Suppressor macrophage treated with lipopolysaccharide for 1 hour (primary cell): ENCODE measurements around the gene UBE2D2.

ENCODE experiments used
- DNase-seq, 3 donors: peaks; one replicate each; pipeline ENCODE4 v3.0.0-alpha.2; 2020 to 2022

UBE2D2 gene

GRCh38 chr5:139660923-139661814 is 100.0 kb downstream of the UBE2D2 start:
- peak; percentile 93 to 96 (median 94) for DNase-seq

- DNase-seq = no peak
Measured at GRCh38 chr5:139662617-139663016, 101.5 kb downstream of the UBE2D2 start.

GRCh38 chr5:139663207-139664085 is 102.3 kb downstream of the UBE2D2 start:
- no peak for DNase-seq

- peak; percentile 97 to 99 (median 98) for DNase-seq
Measured at GRCh38 chr5:139664086-139664693, 103.1 kb downstream of the UBE2D2 start.

- no peak for DNase-seq
Measured at GRCh38 chr5:139664727-139665351, 103.7 kb downstream of the UBE2D2 start.

- DNase-seq = no peak
Measured at GRCh38 chr5:139665626-139666025, 104.5 kb downstream of the UBE2D2 start.

GRCh38 chr5:139666551-139666950 is 105.4 kb downstream of the UBE2D2 start:
- no peak for DNase-seq

GRCh38 chr5:139667001-139667729 is 106.0 kb downstream of the UBE2D2 start:
- peak in 1 of 3 donors; percentile 30 for DNase-seq

- no peak for DNase-seq
Measured at GRCh38 chr5:139667730-139668063, 106.6 kb downstream of the UBE2D2 start.

- DNase-seq = peak; percentile 74 to 85 (median 80)
Measured at GRCh38 chr5:139668064-139668880, 107.1 kb downstream of the UBE2D2 start.

- no peak for DNase-seq
Measured at GRCh38 chr5:139668924-139669661, 108.0 kb downstream of the UBE2D2 start.

GRCh38 chr5:139669662-139670368 is 108.7 kb downstream of the UBE2D2 start:
- DNase-seq = no peak

- peak in 1 of 3 donors; percentile 47 for DNase-seq
Measured at GRCh38 chr5:139670369-139671095, 109.4 kb downstream of the UBE2D2 start.

GRCh38 chr5:139671096-139671841 is 110.1 kb downstream of the UBE2D2 start:
- DNase-seq = peak; percentile 59 to 72 (median 69)

GRCh38 chr5:139675213-139675612 is 114.1 kb downstream of the UBE2D2 start:
- DNase-seq = no peak

- no peak for DNase-seq
Measured at GRCh38 chr5:139675825-139676224, 114.7 kb downstream of the UBE2D2 start.

- DNase-seq = no peak
Measured at GRCh38 chr5:139676406-139676805, 115.3 kb downstream of the UBE2D2 start.
